Suprapubic skin (tissue), 3 donors: ENCODE data around the gene CXCR1.

Experiments
- POLR2AphosphoS5 ChIP-seq, 3 donors: sonication (generic); formaldehyde crosslinking; IDR thresholded peaks; one replicate each; pipeline ENCODE4 v1.6.1; 2017; ENCODE audit warnings: antibody characterized with exemption in 3 of 3
- TF ChIP-seq, protein P1 (sequence below), 2 donors: fragments of 200-600 bp in 1 of 2; fragments of 450-650 bp in 1 of 2; sonication (generic) in 1 of 2; IDR thresholded peaks; one replicate each; pipeline ENCODE4 v1.5.1; 2016 to 2019; ENCODE audit warnings: antibody characterized with exemption in 2 of 2, mild to moderate bottlenecking in 1 of 2, moderate library complexity in 1 of 2

DNA sequence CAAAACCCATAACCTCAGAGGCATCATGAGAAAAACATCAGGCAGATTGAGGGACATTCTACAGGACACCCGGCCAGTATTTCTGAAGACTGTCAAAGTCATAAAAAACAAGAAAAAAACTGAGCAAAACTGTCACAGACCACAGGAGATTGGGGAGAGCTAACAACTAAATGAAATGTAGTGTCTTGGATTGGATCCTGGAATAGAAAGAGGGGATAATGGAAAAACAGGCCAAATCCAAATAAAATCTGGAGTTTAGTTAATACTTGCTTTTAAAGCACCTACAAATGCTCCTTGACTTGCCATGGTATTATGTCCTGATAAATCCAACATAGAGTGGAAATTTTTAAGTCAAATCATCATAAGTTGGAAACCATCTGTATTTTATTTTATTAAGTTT, 17.6 kb upstream of the CXCR1 start:
- TF ChIP-seq, protein P1, sequence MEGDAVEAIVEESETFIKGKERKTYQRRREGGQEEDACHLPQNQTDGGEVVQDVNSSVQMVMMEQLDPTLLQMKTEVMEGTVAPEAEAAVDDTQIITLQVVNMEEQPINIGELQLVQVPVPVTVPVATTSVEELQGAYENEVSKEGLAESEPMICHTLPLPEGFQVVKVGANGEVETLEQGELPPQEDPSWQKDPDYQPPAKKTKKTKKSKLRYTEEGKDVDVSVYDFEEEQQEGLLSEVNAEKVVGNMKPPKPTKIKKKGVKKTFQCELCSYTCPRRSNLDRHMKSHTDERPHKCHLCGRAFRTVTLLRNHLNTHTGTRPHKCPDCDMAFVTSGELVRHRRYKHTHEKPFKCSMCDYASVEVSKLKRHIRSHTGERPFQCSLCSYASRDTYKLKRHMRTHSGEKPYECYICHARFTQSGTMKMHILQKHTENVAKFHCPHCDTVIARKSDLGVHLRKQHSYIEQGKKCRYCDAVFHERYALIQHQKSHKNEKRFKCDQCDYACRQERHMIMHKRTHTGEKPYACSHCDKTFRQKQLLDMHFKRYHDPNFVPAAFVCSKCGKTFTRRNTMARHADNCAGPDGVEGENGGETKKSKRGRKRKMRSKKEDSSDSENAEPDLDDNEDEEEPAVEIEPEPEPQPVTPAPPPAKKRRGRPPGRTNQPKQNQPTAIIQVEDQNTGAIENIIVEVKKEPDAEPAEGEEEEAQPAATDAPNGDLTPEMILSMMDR (IDR thresholded peaks at IDR 0.05) = no peak
- no peak for TF ChIP-seq POLR2AphosphoS5 (IDR thresholded peaks at IDR 0.05)
